Lung (tissue), 12 donors: ENCODE results near the gene MTUS2. TPM values are rescaled to one million over a fixed set of nuclear protein-coding genes. Genes with fewer than 3 reads are reported as not detected.

Source experiments
- ATAC-seq: fragments of 200-7000 bp; cut with Tn5 transposase; one replicate; pipeline ENCODE4 v1.9.1; 2020; ENCODE audit warnings: moderate number of reproducible peaks; ENCODE audit not compliant: insufficient read depth, low FRiP score
- DNase-seq, 3 donors: peaks; one replicate each; pipeline ENCODE4 v3.0.0-alpha.2; 2013 to 2017
- H3K27ac ChIP-seq, 2 donors: one replicate each; pipeline ENCODE4 v1.5.1; 2013; ENCODE audit warnings: mild to moderate bottlenecking in 2 of 2, moderate library complexity in 2 of 2, control low read depth in 1 of 2, inconsistent platforms in 1 of 2, low read depth in 1 of 2, low read length in 1 of 2
- H3K27me3 ChIP-seq, 3 donors: one replicate each; pipeline ENCODE4 v1.5.1; 2013; ENCODE audit warnings: low read length in 2 of 3; ENCODE audit not compliant: control insufficient read depth in 3 of 3, insufficient read depth in 3 of 3
- H3K36me3 ChIP-seq, 4 donors: one replicate each; pipeline ENCODE4 v1.5.1; 2013; ENCODE audit warnings: low read length in 4 of 4, mild to moderate bottlenecking in 1 of 4, moderate library complexity in 1 of 4; ENCODE audit not compliant: control insufficient read depth in 4 of 4, insufficient read depth in 4 of 4
- H3K4me1 ChIP-seq, 5 donors: one replicate each; pipeline ENCODE4 v1.5.1; 2013; ENCODE audit warnings: low read length in 5 of 5, mild to moderate bottlenecking in 2 of 5, moderate library complexity in 1 of 5; ENCODE audit not compliant: control insufficient read depth in 5 of 5, insufficient read depth in 5 of 5
- H3K4me3 ChIP-seq: one replicate; pipeline ENCODE4 v1.5.1; 2013; ENCODE audit warnings: mild to moderate bottlenecking, control low read depth, moderate library complexity
- H3K9ac ChIP-seq, 2 donors: one replicate each; pipeline ENCODE4 v1.5.1; 2013; ENCODE audit warnings: low read length in 2 of 2, control low read depth in 1 of 2; ENCODE audit not compliant: insufficient read depth in 1 of 2
- H3K9me3 ChIP-seq, 4 donors: one replicate each; pipeline ENCODE4 v1.5.1; 2013; ENCODE audit warnings: low read length in 3 of 4, mild to moderate bottlenecking in 1 of 4, moderate library complexity in 1 of 4; ENCODE audit not compliant: control insufficient read depth in 4 of 4, insufficient read depth in 3 of 4
- CTCF ChIP-seq: IDR thresholded peaks from 2 replicates; pipeline ENCODE4 v1.5.1; 2012; ENCODE audit warnings: mild to moderate bottlenecking; ENCODE audit errors: control extremely low read depth, extremely low read depth
- WGBS, 2 donors: extraction: QIAGEN DNeasy Blood & Tissue Kit; methylation state at CpG; one replicate each; pipeline ENCODE4 v1.1.7; 2013; 5-methylcytosine and 5-hydroxymethylcytosine counted together
- polyA plus RNA-seq, 2 donors: library from polyadenylated mRNA; stranded (reverse); fragments of 200-250 nt; gene quantifications; one replicate each; pipeline ENCODE4 v1.2.1, GENCODE V29; 2013
- total RNA-seq, 2 donors: library from RNA; depleted of rRNA in 1 of 2; stranded (reverse); fragments of >200 nt in 1 of 2; gene quantifications; one replicate each; pipeline ENCODE4 v1.2.1, GENCODE V29; 2014 to 2021
- donor health status: control.
- donor health status: control.
- donor health status: Bipolar disorder and iron deficiency.
- donor health status: healthy.
- donor health status: DM: yes; HTN: yes; CAD: no.

MTUS2 gene
- total and polyA plus RNA-seq, 4 donors = 0.03 to 0.54 (median 0.08) TPM

- ATAC-seq (no peak), DNase-seq (peak in 2 of 3 donors; percentile 50 to 84)
- H3K4me1 ChIP-seq = peaks cover 0 to 10% (median 0%) of the 10 kb centered on the region in 5 donors
- no peaks in the 10 kb centered on the region for H3K27me3 ChIP-seq
- no peak overlapping the region for H3K4me3 ChIP-seq
- no peak overlapping the region for H3K27ac ChIP-seq
- no peak for TF ChIP-seq CTCF
- no peak overlapping the region for H3K9ac ChIP-seq
- H3K36me3 ChIP-seq = peaks cover 0 to 7% (median 0%) of the 10 kb centered on the region in 4 donors
- no peaks in the 10 kb centered on the region for H3K9me3 ChIP-seq
- WGBS, 2 donors = 71 to 81% methylated on average over 6 of the region's 6 CpGs
Measured at GRCh38 chr13:29538652-29539040, 718.5 kb downstream of the MTUS2 start.

- Histone ChIP-seq H3K27ac (no peak overlapping the region), H3K9ac (no peak overlapping the region), H3K4me1 (peaks cover 0 to 10% (median 0%) of the 10 kb centered on the region in 5 donors), H3K27me3 (no peaks in the 10 kb centered on the region), H3K36me3 (peaks cover 0 to 5% (median 0%) of the 10 kb centered on the region in 4 donors), H3K4me3 (no peak overlapping the region), H3K9me3 (no peaks in the 10 kb centered on the region)
- WGBS, 2 donors = 84 to 92% methylated on average over 2 of the region's 2 CpGs
- no peak for TF ChIP-seq CTCF
- DNase-seq (peak in 2 of 3 donors; percentile 40 to 47), ATAC-seq (no peak)
Measured at GRCh38 chr13:29539856-29540255, 719.7 kb downstream of the MTUS2 start.

- H3K9me3 ChIP-seq = no peaks in the 10 kb centered on the region
- no peak overlapping the region for H3K9ac ChIP-seq
- H3K4me1 ChIP-seq = peaks cover 0 to 10% (median 0%) of the 10 kb centered on the region in 5 donors
- no peak overlapping the region for H3K27ac ChIP-seq
- peaks cover 0 to 5% (median 0%) of the 10 kb centered on the region in 4 donors for H3K36me3 ChIP-seq
- no peak overlapping the region for H3K4me3 ChIP-seq
- no peaks in the 10 kb centered on the region for H3K27me3 ChIP-seq
- DNase-seq = no peak
- no peak for TF ChIP-seq CTCF
- WGBS, 2 donors = 90 to 97% methylated on average over 5 of the region's 5 CpGs
- ATAC-seq = no peak
Measured at GRCh38 chr13:29540334-29540733, 720.2 kb downstream of the MTUS2 start.

GRCh38 chr13:29540799-29541198 is 720.7 kb downstream of the MTUS2 start:
- H3K27ac ChIP-seq = no peak overlapping the region
- ATAC-seq (no peak), DNase-seq (no peak)
- H3K27me3 ChIP-seq = no peaks in the 10 kb centered on the region
- H3K36me3 ChIP-seq = peaks cover 0 to 2% (median 0%) of the 10 kb centered on the region in 4 donors
- H3K4me1 ChIP-seq = peaks cover 0 to 10% (median 0%) of the 10 kb centered on the region in 5 donors
- H3K4me3 ChIP-seq = no peak overlapping the region
- no peaks in the 10 kb centered on the region for H3K9me3 ChIP-seq
- H3K9ac ChIP-seq = no peak overlapping the region
- TF ChIP-seq CTCF = no peak
- WGBS, 2 donors = 75 to 85% methylated on average over 5 of the region's 5 CpGs
